GM12892 (cell line): ENCODE data around the gene BRF1.

Experiments used
- POLR2A ChIP-seq: IDR thresholded peaks from 2 replicates; pipeline ENCODE4 v1.6.1; 2011; ENCODE audit warnings: low read depth, low read length, control low read depth
- POLR2AphosphoS5 ChIP-seq: IDR thresholded peaks from 2 replicates; pipeline ENCODE4 v1.6.1; 2011; ENCODE audit warnings: low read depth, low read length, control low read depth

GRCh38 chr14:105200641-105201040, 100.2 kb downstream of the BRF1 start:
- TF ChIP-seq POLR2A (no peak), POLR2AphosphoS5 (no peak)
